ENCODE data around the gene XIAP.

- TF ChIP-seq POLR2AphosphoS5 (IDR thresholded peaks at IDR 0.05) (no peak), CTCF (IDR thresholded peaks at IDR 0.05) (no peak), POLR2A (IDR thresholded peaks at IDR 0.05) (no peak), EP300 (IDR thresholded peaks at IDR 0.05; ENCODE audit: low read depth) (no peak)
Observed at GRCh38 chrX:123959281-123960063, 99.6 kb downstream of the XIAP start.

Data from transverse colon (tissue), 4 donors.